ENCODE results near the gene VPS36. TPM values are rescaled to one million over a fixed set of nuclear protein-coding genes. Genes with fewer than 3 reads are reported as not detected.

Gene VPS36
- total RNA-seq, 2 donors from 2014 or later = 42.1 to 100 TPM

GRCh38 chr13:52447815-52448552 lies 2.5 kb downstream of the VPS36 start:
- DNase-seq (ENCODE audit: low spot score) = no peak
- no peak for TF ChIP-seq CTCF (IDR thresholded peaks at IDR 0.05)
- no peaks in the 10 kb centered on the region for H3K9me3 ChIP-seq
- no peaks in the 10 kb centered on the region for H3K27me3 ChIP-seq (replicated peaks; ENCODE audit: insufficient read depth)
- H3K27ac ChIP-seq = no peak overlapping the region
- peaks cover 19 to 30% of the 10 kb centered on the region in 2 donors for H3K4me1 ChIP-seq (ENCODE audit: control insufficient read depth in 1 of 2, low read depth in 2 of 2)
- no peak for ATAC-seq (ENCODE audit: insufficient number of reproducible peaks, low FRiP score, low read depth)
- no peak overlapping the region for H3K4me3 ChIP-seq
- H3K36me3 ChIP-seq = no peaks in the 10 kb centered on the region

- DNase-seq (ENCODE audit: low spot score) (no peak), ATAC-seq (ENCODE audit: insufficient number of reproducible peaks, low FRiP score, low read depth) (no peak)
- H3K4me1 ChIP-seq (ENCODE audit: control insufficient read depth in 1 of 2, low read depth in 2 of 2) = peaks cover 19 to 30% of the 10 kb centered on the region in 2 donors
- no peaks in the 10 kb centered on the region for H3K36me3 ChIP-seq
- H3K9me3 ChIP-seq = no peaks in the 10 kb centered on the region
- H3K27me3 ChIP-seq (replicated peaks; ENCODE audit: insufficient read depth) = no peaks in the 10 kb centered on the region
- TF ChIP-seq CTCF (IDR thresholded peaks at IDR 0.05) = no peak
- no peak overlapping the region for H3K27ac ChIP-seq
- no peak overlapping the region for H3K4me3 ChIP-seq
These were observed 3.1 kb downstream of the VPS36 start for GRCh38 chr13:52447354-52447753.

- Histone ChIP-seq H3K27me3 (replicated peaks; ENCODE audit: insufficient read depth) (no peaks in the 10 kb centered on the region), H3K27ac (no peak overlapping the region), H3K36me3 (no peaks in the 10 kb centered on the region), H3K9me3 (no peaks in the 10 kb centered on the region), H3K4me1 (ENCODE audit: control insufficient read depth in 1 of 2, low read depth in 2 of 2) (peaks cover 19 to 30% of the 10 kb centered on the region in 2 donors), H3K4me3 (no peak overlapping the region)
- TF ChIP-seq CTCF (IDR thresholded peaks at IDR 0.05) = no peak
- ATAC-seq (ENCODE audit: insufficient number of reproducible peaks, low FRiP score, low read depth) (no peak), DNase-seq (ENCODE audit: low spot score) (no peak)
These were observed 4.2 kb downstream of the VPS36 start for GRCh38 chr13:52446265-52446664.

GRCh38 chr13:52432456-52432855 lies 18.0 kb downstream of the VPS36 start:
- Histone ChIP-seq H3K27ac (no peak overlapping the region), H3K36me3 (peaks cover 30% of the 10 kb centered on the region), H3K4me3 (no peak overlapping the region), H3K27me3 (replicated peaks; ENCODE audit: insufficient read depth) (no peaks in the 10 kb centered on the region), H3K4me1 (ENCODE audit: control insufficient read depth in 1 of 2, low read depth in 2 of 2) (no peaks in the 10 kb centered on the region), H3K9me3 (no peaks in the 10 kb centered on the region)
- DNase-seq (ENCODE audit: low spot score) = no peak
- no peak for ATAC-seq (ENCODE audit: insufficient number of reproducible peaks, low FRiP score, low read depth)
- TF ChIP-seq CTCF (IDR thresholded peaks at IDR 0.05) = no peak

- Histone ChIP-seq H3K4me1 (ENCODE audit: control insufficient read depth in 1 of 2, low read depth in 2 of 2) (no peaks in the 10 kb centered on the region), H3K27ac (no peak overlapping the region), H3K4me3 (no peak overlapping the region), H3K27me3 (replicated peaks; ENCODE audit: insufficient read depth) (no peaks in the 10 kb centered on the region), H3K36me3 (peaks cover 34% of the 10 kb centered on the region), H3K9me3 (no peaks in the 10 kb centered on the region)
- DNase-seq (ENCODE audit: low spot score) (no peak), ATAC-seq (ENCODE audit: insufficient number of reproducible peaks, low FRiP score, low read depth) (no peak)
- no peak for TF ChIP-seq CTCF (IDR thresholded peaks at IDR 0.05)
These were observed 22.1 kb downstream of the VPS36 start for GRCh38 chr13:52428295-52428694.

Data from thoracic aorta (tissue), 2 donors.